ENCODE data around the gene CD36. TPM values are rescaled to one million over a fixed set of nuclear protein-coding genes. Genes with fewer than 3 reads are reported as not detected.

Gene CD36
- total RNA-seq, 1 experiment from 2014 or later, result 0.32 TPM

DNA sequence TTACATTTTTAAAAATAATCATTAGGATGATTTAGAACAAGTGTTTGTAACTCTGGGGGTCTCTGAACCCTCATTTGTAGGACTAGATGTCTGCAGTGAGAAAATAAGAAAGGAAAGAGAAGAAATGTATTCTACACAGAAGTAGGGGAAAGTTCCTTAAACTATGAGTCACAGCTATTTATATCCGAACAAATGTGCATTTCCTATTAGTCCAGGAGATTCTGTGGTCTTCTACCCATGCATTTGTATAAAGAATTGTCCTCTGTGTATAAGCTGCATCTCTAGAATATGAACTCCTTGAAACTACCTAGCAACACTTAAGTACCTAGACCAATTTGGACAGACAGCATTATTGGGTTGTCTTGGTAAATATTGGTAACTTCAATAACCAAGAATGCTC lies 15.9 kb upstream of the CD36 start (continued):
- TF ChIP-seq, protein P1, sequence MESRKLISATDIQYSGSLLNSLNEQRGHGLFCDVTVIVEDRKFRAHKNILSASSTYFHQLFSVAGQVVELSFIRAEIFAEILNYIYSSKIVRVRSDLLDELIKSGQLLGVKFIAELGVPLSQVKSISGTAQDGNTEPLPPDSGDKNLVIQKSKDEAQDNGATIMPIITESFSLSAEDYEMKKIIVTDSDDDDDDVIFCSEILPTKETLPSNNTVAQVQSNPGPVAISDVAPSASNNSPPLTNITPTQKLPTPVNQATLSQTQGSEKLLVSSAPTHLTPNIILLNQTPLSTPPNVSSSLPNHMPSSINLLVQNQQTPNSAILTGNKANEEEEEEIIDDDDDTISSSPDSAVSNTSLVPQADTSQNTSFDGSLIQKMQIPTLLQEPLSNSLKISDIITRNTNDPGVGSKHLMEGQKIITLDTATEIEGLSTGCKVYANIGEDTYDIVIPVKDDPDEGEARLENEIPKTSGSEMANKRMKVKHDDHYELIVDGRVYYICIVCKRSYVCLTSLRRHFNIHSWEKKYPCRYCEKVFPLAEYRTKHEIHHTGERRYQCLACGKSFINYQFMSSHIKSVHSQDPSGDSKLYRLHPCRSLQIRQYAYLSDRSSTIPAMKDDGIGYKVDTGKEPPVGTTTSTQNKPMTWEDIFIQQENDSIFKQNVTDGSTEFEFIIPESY (IDR thresholded peaks at IDR 0.05; ENCODE audit: extremely low read depth, insufficient replicate concordance, low read length), result no peak
- no peak for TF ChIP-seq EZH2 (IDR thresholded peaks at IDR 0.05)
- no peak for TF ChIP-seq SP1 (IDR thresholded peaks at IDR 0.05; ENCODE audit: low read depth)

DNA sequence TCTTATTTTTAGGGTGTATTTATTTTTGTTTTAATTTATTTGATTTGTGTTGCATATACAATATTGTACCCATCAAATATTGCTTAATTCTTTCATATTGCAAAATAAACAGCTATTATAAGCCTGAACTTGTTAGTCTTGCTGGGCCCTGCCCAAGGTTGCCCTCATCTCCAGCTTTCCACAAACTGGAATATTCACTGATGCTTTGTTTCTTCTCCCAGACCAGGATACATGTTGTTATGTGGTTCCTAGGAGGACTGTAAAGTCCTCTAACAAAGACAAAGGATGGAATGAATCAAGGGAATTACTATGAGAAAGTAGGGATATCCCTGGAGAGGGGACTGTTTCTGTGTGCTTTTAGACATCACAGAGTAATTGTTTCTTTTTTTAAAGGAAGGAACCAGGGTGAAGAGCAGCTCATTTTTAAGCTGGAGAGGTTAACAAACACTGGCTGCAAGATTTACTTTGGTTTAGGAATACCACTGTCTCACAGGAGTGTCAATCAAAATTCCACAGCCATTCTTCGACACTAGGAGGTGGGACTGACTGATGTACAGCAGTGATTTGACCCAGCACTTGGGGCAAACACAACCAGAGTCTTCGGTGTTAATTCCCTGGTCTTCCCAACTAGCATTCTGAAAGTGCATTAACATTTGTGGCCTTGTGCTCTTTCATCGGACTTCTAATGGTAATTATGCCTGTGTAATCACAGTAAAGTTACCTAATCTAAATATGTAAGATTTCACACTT lies 14.8 kb upstream of the CD36 start:
- BruUV-seq (replicated peaks), result no TSS peak
- H3K27ac ChIP-seq (ENCODE audit: low read depth, low read length), result no peak overlapping the region
- H3K9me2 ChIP-seq (ENCODE audit: insufficient read depth), result no peaks in the 10 kb centered on the region
- peaks cover 0 to 8% of the 10 kb centered on the region in 2 experiments; a peak in 2 of 4 replicates for H3K4me1 ChIP-seq (ENCODE audit: control insufficient read depth in 1 of 2, insufficient read depth in 2 of 2, low read length in 2 of 2)
- ChIA-PET RAD21 (ENCODE audit: low non-redundant PET in 1 of 2, low total read pairs in 2 of 2, uncharacterized antibody in 2 of 2, unreplicated experiment in 2 of 2) (no interaction called here), POLR2A (no interaction called here), CTCF (no interaction called here)
- H3K4me2 ChIP-seq (ENCODE audit: low read length), result no peak overlapping the region
- H3K27me3 ChIP-seq (ENCODE audit: insufficient read depth, low read length), result no peaks in the 10 kb centered on the region
- intact Hi-C loops (cut with micrococcal nuclease), result no loop called here
- no peaks in the 10 kb centered on the region for H3K36me3 ChIP-seq (ENCODE audit: control insufficient read depth in 1 of 2, insufficient read depth in 2 of 2, low read length in 2 of 2)
- no peaks in the 10 kb centered on the region for H4K20me1 ChIP-seq (ENCODE audit: insufficient read depth)
- DNase-seq (ENCODE audit: low read depth, low spot score) (no peak), ATAC-seq (no peak)
- H2AFZ ChIP-seq (ENCODE audit: low read depth, low read length, poor library complexity, severe bottlenecking), result no peak overlapping the region
- no peak overlapping the region for H3K4me3 ChIP-seq (replicated peaks in 1 of 2; ENCODE audit: low read depth in 1 of 2, low read length in 2 of 2)
- H3K9me3 ChIP-seq (ENCODE audit: control insufficient read depth in 1 of 2, insufficient read depth in 1 of 2, low read depth in 1 of 2, low read length in 2 of 2), result no peaks in the 10 kb centered on the region
- no peak for TF ChIP-seq SP1 (IDR thresholded peaks at IDR 0.05; ENCODE audit: low read depth)
- TF ChIP-seq EGR1 (IDR thresholded peaks at IDR 0.05; ENCODE audit: low read depth), result no peak
- no peak for TF ChIP-seq ELF1 (IDR thresholded peaks at IDR 0.05; ENCODE audit: borderline replicate concordance, low read depth)
- TF ChIP-seq RAD21 (IDR thresholded peaks at IDR 0.05; ENCODE audit: low read depth), result no peak
- TF ChIP-seq ZNF274 (IDR thresholded peaks at IDR 0.05; ENCODE audit: low read depth, low read length), result no peak
- TF ChIP-seq YY1 (IDR thresholded peaks at IDR 0.05; ENCODE audit: extremely low read depth, insufficient replicate concordance, low read depth, low read length), result no peak
- TF ChIP-seq, protein P2, sequence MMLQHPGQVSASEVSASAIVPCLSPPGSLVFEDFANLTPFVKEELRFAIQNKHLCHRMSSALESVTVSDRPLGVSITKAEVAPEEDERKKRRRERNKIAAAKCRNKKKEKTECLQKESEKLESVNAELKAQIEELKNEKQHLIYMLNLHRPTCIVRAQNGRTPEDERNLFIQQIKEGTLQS (IDR thresholded peaks at IDR 0.05), result no peak
- TF ChIP-seq JUND (IDR thresholded peaks at IDR 0.05), result no peak
- TF ChIP-seq, protein P3, sequence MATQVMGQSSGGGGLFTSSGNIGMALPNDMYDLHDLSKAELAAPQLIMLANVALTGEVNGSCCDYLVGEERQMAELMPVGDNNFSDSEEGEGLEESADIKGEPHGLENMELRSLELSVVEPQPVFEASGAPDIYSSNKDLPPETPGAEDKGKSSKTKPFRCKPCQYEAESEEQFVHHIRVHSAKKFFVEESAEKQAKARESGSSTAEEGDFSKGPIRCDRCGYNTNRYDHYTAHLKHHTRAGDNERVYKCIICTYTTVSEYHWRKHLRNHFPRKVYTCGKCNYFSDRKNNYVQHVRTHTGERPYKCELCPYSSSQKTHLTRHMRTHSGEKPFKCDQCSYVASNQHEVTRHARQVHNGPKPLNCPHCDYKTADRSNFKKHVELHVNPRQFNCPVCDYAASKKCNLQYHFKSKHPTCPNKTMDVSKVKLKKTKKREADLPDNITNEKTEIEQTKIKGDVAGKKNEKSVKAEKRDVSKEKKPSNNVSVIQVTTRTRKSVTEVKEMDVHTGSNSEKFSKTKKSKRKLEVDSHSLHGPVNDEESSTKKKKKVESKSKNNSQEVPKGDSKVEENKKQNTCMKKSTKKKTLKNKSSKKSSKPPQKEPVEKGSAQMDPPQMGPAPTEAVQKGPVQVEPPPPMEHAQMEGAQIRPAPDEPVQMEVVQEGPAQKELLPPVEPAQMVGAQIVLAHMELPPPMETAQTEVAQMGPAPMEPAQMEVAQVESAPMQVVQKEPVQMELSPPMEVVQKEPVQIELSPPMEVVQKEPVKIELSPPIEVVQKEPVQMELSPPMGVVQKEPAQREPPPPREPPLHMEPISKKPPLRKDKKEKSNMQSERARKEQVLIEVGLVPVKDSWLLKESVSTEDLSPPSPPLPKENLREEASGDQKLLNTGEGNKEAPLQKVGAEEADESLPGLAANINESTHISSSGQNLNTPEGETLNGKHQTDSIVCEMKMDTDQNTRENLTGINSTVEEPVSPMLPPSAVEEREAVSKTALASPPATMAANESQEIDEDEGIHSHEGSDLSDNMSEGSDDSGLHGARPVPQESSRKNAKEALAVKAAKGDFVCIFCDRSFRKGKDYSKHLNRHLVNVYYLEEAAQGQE (IDR thresholded peaks at IDR 0.05; ENCODE audit: low read depth), result no peak
- TF ChIP-seq, protein P1 (IDR thresholded peaks at IDR 0.05; ENCODE audit: extremely low read depth, insufficient replicate concordance, low read length), result no peak
- no peak for TF ChIP-seq POLR2AphosphoS5 (IDR thresholded peaks at IDR 0.05; ENCODE audit: low read depth, low read length)
- no peaks in the 10 kb centered on the region for H3K79me2 ChIP-seq (ENCODE audit: insufficient read depth, low read length)
- no peak overlapping the region for H3K9ac ChIP-seq (ENCODE audit: low read length)
